Measurements from ENCODE around the gene VWA5A.
"Not testable (repeated sequence)": the region's sequence is repeated elsewhere in the genome, so short reads cannot be mapped to it uniquely, and the experiment has no call there.

The VWA5A gene

DNA sequence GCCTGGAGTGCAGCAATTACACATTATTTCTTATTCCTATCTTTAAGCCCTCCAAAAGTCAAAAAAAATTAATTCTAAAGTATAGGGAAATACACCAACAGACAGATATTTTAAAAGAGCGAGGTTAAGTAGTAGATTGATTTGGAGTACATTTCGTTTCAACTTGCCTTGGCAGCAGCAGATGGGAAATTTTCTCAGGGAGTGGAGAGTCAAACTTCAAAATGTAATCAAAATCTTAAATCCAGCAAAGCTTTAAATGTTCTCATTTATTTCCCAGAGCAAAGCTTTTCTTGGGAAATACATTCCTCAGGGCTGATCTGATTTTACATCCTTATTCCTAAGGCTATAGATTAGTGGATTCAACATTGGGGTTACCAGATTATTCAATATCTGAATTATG lies 21.9 kb upstream of the VWA5A start:
- DNase-seq: no peak

DNA sequence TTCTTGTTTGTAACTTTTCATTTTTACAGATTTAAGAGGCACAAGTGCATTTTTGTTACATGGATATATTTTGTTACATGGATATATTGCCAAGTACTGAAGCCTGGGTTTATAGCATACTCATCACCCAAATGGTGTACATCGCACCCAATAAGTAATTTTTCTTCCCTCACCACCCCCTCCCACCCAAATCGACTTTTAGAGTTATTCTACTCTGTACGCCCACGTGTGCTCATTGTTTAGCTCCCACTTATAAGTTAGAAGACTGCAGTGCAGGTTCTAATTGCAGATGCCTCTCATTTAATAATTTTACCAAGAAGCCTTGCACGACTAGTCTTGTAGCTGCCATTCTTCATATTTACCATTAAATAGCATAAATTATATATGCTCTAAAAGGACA lies 20.5 kb upstream of the VWA5A start:
- DNase-seq: no peak

GRCh38 chr11:124096364-124096763 lies 18.9 kb upstream of the VWA5A start:
- DNase-seq: no peak

DNA sequence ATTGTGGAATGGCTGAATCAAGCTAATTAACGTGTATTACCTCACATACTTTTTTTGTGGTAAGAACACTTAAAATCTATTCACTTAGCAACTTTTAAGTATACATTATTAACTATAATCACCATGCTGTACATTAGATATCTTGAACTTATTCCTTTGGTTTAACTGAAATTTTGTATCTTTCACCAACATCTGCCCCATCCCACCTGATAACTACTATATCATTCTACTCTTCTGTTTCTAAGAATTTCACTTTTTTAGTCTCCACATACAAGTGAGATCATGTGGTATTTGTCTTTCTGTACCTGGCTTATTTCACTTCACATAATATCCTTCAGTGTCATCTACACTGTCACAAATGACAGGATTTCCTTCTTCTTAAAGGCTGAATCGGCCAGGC lies 17.1 kb upstream of the VWA5A start:
- DNase-seq: no peak

DNA sequence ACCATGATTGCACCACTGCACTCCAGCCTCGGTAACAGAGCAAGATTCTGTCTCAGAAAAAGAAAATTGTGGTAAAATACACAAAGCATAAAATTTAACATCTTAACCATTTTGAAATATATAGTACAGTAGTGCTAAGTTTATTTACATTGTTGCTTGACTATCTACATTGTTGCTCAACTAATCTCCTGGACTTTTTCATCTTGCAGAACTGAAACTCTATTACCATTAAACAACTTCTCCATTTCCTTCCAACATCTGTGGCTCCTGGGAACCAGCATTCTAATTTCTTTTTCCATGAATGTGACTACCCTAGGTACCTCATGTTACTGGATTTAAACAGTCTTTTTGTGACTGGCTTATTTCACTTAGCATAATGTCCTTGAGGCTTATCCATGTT lies 13.5 kb upstream of the VWA5A start:
- no peak for DNase-seq

DNA sequence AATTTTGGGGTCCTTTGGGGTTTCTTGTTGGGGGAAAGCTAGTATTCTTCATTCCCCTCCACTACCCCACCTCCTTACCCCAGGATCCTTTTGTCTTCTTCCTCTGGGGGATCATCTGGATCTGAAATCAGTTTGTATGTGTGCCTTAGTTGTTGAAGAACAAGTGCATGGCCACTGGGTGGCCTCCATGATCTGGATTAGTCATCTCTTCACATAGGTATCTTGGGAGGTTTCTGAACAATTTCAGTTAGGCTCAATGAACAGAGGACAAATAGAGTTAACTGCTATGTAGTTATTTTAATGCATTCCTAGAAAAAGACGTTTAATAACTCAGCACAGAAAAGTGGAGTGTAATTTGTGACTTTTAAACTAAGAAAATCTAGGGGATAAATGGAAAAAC lies 7.1 kb upstream of the VWA5A start:
- DNase-seq: no peak

- no peak for DNase-seq
Measured at GRCh38 chr11:124109377-124109776, 5.9 kb upstream of the VWA5A start.

GRCh38 chr11:124110201-124110600 lies 5.0 kb upstream of the VWA5A start:
- no peak for DNase-seq

- no peak for DNase-seq
Measured at GRCh38 chr11:124113890-124114289, 1.4 kb upstream of the VWA5A start.

DNA sequence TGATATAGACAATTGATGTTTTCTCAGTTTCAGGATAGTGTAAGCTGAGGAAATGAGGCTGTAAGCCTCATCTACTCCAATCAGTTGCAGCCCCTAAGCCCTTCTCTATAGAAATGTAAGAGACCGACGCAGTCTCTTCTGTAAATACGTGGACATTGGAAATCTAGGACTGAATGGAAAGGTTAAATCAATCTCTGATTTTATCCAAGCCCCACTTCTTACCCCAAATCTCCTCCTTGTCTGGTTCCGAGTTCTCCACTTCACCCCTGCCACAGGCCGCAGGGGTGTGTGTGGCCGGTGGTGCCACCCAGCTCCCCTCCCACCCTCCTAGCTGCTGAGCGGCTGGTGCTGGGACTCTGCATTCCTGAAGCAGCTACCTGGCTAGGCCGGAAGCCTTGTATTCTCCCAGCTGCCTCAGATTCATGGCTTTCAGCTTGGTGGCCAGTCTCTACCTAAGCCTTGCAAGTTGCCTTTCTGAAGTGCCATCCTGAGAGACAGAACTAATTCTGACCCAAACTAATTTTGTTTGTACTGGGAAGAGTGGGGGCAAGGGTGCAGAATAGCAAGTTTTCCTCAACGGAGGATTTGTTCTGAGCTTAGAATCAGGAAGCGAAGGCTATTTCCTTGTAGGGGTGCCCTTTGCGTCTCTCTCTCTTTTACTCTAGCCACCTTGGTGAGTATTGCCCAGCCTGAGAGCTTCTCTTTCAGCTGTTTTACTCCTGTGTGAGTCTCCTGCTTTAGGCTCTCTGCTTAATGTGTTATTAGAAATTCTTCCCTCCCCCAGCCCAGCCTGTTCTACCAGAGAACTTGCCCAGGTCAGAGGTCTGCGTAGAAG lies 749 bp downstream of the VWA5A start:
- peak; percentile 16 for DNase-seq

DNA sequence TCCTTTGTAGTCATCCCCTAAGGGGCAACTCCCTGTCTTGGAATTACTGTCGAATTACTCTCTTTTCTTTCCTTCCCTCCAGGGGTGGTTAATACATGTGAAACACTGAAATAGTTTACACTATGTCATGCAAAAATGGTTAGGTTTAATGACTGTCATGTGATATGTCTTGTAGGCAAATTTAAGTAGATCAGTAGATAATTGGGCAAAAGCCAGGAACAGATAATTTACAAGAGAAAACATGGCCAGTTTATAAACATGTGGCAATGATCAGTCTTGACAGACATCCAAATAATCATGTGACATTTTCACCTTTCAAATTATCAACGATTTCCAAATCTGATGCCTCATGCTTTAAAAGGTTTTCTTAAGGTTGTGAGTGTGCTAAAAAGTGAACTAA lies 3.9 kb downstream of the VWA5A start:
- no peak for DNase-seq

- no peak for DNase-seq
Measured at GRCh38 chr11:124120891-124121290, 5.6 kb downstream of the VWA5A start.

GRCh38 chr11:124122123-124122522 lies 6.9 kb downstream of the VWA5A start:
- no peak for DNase-seq

- no peak for DNase-seq
Measured at GRCh38 chr11:124123622-124124021, 8.4 kb downstream of the VWA5A start.

DNA sequence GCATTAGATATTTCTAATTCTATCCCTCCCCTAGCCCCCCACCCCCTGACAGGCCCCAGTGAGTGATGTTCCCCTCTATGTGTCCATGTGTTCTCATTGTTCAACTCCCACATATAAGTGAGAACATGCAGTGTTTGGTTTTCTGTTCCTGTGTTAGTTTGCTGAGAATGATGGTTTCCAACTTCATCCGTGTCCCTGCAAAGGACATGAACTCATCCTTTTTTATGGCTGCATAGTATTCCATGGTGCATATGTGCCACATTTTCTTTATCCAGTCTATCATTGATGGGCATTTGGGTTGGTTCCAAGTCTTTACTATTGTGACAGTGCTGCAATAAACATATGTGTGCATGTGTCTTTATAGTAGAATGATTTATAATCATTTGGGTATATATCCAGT lies 11.9 kb downstream of the VWA5A start:
- not testable (repeated sequence) for DNase-seq

- DNase-seq: no peak
Measured at GRCh38 chr11:124143034-124143433, 27.8 kb downstream of the VWA5A start.

GRCh38 chr11:124147951-124148350 lies 32.7 kb downstream of the VWA5A start:
- DNase-seq: no peak

GRCh38 chr11:124150684-124151083 lies 35.4 kb downstream of the VWA5A start:
- DNase-seq: no peak

GRCh38 chr11:124152770-124153407 lies 37.6 kb downstream of the VWA5A start:
- DNase-seq: no peak

GRCh38 chr11:124153821-124154220 lies 38.6 kb downstream of the VWA5A start:
- no peak for DNase-seq

- DNase-seq: no peak
Measured at GRCh38 chr11:124159481-124159880, 44.2 kb downstream of the VWA5A start.

- no peak for DNase-seq
Measured at GRCh38 chr11:124160986-124161385, 45.7 kb downstream of the VWA5A start.

GRCh38 chr11:124167826-124168231 lies 52.6 kb downstream of the VWA5A start:
- DNase-seq: no peak

DNA sequence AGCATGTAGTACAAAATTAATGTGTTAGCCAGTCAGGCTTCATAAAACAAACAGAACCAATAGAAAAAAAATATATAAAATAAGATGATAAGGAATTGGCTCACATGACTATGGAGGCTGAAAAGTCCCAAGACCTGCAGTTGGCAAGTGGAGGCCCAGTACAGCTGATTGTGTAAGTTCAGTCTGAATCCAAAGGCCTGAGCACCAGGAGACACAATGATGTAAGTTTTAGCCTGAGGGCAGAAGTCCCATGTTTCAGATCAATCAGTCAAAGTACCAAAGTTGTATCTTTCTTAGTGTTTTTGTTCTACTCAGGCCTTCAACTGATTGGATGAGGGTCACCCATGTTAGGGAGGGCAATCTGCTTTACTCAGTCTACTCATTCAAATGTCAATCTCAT lies 53.5 kb downstream of the VWA5A start:
- no peak for DNase-seq

DNA sequence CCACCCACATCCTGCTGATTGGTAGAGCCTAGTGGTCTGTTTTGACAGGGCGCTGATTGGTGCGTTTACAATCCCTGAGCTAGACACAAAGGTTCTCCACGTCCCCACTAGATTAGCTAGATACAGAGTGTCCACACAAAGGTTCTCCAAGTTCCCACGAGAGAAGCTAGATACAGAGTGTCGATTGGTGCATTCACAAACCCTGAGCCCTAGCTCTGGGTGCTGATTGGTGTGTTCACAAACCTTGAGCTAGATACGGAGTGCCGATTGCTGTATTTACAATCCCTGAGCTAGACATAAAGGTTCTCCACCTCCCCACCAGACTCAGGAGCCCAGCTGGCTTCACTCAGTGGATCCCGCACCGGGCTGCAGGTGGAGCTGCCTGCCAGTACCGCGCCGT lies 55.1 kb downstream of the VWA5A start:
- DNase-seq: not testable (repeated sequence)

Measured in femur (tissue), 1 donor.